SK-N-MC (cell line): ENCODE measurements around the gene LRP5.

Experiments
- EZH2 ChIP-seq: fragments of 200-600 bp; sonication (generic); IDR thresholded peaks from one replicate; pipeline ENCODE4 v1.6.1; 2017; ENCODE audit warnings: antibody characterized with exemption
- FOXP2 ChIP-seq: optimal IDR thresholded peaks from 2 replicates; pipeline ENCODE3; 2011; ENCODE audit warnings: mild to moderate bottlenecking, moderate library complexity; ENCODE audit not compliant: insufficient read depth; ENCODE audit errors: extremely low read length, control extremely low read depth
- POLR2AphosphoS5 ChIP-seq: IDR thresholded peaks from 2 replicates; pipeline ENCODE4 v1.6.1; 2012; ENCODE audit warnings: mild to moderate bottlenecking, low read depth, low read length, borderline replicate concordance

DNA sequence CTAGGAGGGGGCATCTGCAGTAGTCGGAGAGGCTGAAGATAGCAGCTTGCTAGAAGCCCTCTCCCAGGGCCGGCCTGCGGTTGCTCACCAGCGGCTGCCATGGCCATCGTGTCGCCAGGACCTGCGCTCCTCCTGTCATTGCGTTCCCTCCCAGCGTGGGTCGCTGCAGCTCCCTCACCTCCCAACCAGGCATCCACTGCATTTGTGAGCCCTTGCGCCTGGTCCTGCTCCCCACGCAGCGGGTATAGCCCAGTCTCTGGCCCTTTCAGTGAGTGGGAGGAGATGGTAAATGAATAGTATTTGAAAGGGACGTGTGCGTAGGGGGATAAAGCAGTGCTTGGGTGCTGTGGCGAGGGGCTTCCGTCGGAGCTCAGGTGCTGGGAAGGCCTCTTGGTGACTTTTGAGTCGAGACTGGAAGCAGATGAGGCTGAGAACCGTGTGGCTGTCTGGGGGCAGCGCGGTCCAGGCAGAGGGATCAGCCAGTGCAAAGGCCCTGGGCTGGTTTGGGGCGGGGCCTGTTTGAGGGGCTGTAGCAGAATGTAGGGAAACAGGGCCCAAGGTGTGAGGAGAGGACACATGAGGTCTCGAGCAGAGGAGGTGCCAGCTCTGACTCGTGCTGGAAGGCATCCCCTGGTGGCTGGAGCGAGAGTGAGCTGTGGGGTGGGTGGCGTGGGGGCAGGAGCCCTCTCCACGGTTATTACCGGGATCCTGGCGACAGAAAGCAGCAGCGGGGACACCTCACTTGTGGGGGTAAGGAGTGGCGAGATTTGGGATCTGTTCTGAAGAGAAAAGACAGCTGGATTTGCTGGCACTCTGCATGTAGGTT, 39.3 kb downstream of the LRP5 start:
- TF ChIP-seq EZH2 (no peak), FOXP2 (no peak), POLR2AphosphoS5 (no peak)
